A549 (cell line): ENCODE data around the gene C2CD4C. TPM values are rescaled to one million over a fixed set of nuclear protein-coding genes. Genes with fewer than 3 reads are reported as not detected.
"Not testable (repeated sequence)": the region's sequence is repeated elsewhere in the genome, so short reads cannot be mapped to it uniquely, and the experiment has no call there.

ENCODE experiments used
- ATAC-seq, 2 experiments: fragments of 200-7000 bp in 1 of 2; fragments of >200 bp in 1 of 2; cut with Nextera tagmentation in 1 of 2; cut with Tn5 transposase in 1 of 2; 3 replicates each; pipeline versions ENCODE4 v1.8.0 to v1.9.1; 2018 to 2020; ENCODE audit warnings: mild to moderate bottlenecking in 1 of 2, moderate library complexity in 1 of 2
- CTCF ChIA-PET: fragments of 300-600 bp; sonication (Branson Sonifier 250); formaldehyde crosslinking; extraction: SDS; loops from one replicate; lab custom pipeline; 2021; ENCODE audit warnings: antibody characterized with exemption, inconsistent platforms; lab: Yijun Ruan, JAX
- POLR2A ChIA-PET: fragments of 350-600 bp; formaldehyde crosslinking; extraction: SDS; loops from one replicate; lab custom pipeline; 2021; ENCODE audit warnings: antibody characterized with exemption, inconsistent platforms; lab: Yijun Ruan, JAX
- DNase-seq, 2 experiments: peaks; one replicate each; pipeline versions ENCODE4 v3.0.0 to v3.0.0-alpha.2; 2011 to 2016; ENCODE audit warnings: low read depth in 1 of 2, low spot score in 1 of 2
- FAIRE-seq: peaks from 2 replicates; lab custom pipeline; 2011; peaks lifted over from hg19 to GRCh38; lab: Jason Lieb, UNC
- H3K27ac ChIP-seq, 2 experiments: fragments of >200 bp; sonication (Bioruptor Twin); formaldehyde crosslinking; 3 replicates each; pipeline ENCODE4 v1.5.1; 2016 to 2017
- H3K4me1 ChIP-seq: fragments of >200 bp; sonication (Bioruptor Twin); formaldehyde crosslinking; 3 replicates; pipeline ENCODE4 v1.6.1; 2016
- H3K4me2 ChIP-seq: fragments of >200 bp; sonication (Bioruptor Twin); formaldehyde crosslinking; 3 replicates; pipeline ENCODE4 v1.6.1; 2016
- H3K4me3 ChIP-seq: fragments of >200 bp; sonication (Bioruptor Twin); formaldehyde crosslinking; 3 replicates; pipeline ENCODE4 v1.5.1; 2016
- H3K9me3 ChIP-seq: fragments of >200 bp; sonication (Bioruptor Twin); formaldehyde crosslinking; 3 replicates; pipeline ENCODE4 v1.6.1; 2016
- BHLHE40 ChIP-seq: IDR thresholded peaks from 2 replicates; pipeline ENCODE4 v1.6.1; 2012; ENCODE audit warnings: low read depth, low read length, inconsistent platforms
- EHF ChIP-seq: fragments of 250-450 bp; sonication (Bioruptor Pico); IDR thresholded peaks from 2 replicates; pipeline ENCODE4 v1.5.0; 2020; ENCODE audit warnings: mild to moderate bottlenecking
- EHMT2 ChIP-seq: fragments of 200-600 bp; sonication (generic); IDR thresholded peaks from 2 replicates; pipeline ENCODE4 v1.6.1; 2016; ENCODE audit warnings: antibody characterized with exemption, low read depth, mild to moderate bottlenecking, moderate library complexity
- HOXB13 ChIP-seq: fragments of 250-450 bp; sonication (Bioruptor Pico); IDR thresholded peaks from 2 replicates; pipeline ENCODE4 v1.5.0; 2020; ENCODE audit warnings: low read depth, mild to moderate bottlenecking, moderate library complexity
- HOXB5 ChIP-seq: fragments of 250-450 bp; sonication (Bioruptor Pico); IDR thresholded peaks from 2 replicates; pipeline ENCODE4 v1.5.0; 2020; ENCODE audit warnings: mild to moderate bottlenecking, moderate library complexity
- JUN ChIP-seq, 2 experiments: fragments of >200 bp; sonication (Bioruptor Twin); formaldehyde crosslinking; IDR thresholded peaks; 2 replicates in 1 of 2; 3 replicates in 1 of 2; pipeline ENCODE4 v1.6.1; 2016 to 2017
- KDM1A ChIP-seq: fragments of 200-600 bp; sonication (generic); IDR thresholded peaks from 2 replicates; pipeline ENCODE4 v1.6.1; 2016; ENCODE audit warnings: low read depth, mild to moderate bottlenecking
- MAFK ChIP-seq: fragments of 450-650 bp; IDR thresholded peaks from 2 replicates; pipeline ENCODE4 v1.6.1; 2014; ENCODE audit not compliant: partially characterized antibody
- MYC ChIP-seq: IDR thresholded peaks from 2 replicates; pipeline ENCODE4 v1.6.1; 2012; ENCODE audit warnings: mild to moderate bottlenecking, inconsistent platforms, low read length, improper control_type of control experiment, borderline replicate concordance
- NFE2L2 ChIP-seq: fragments of 150-350 bp; conservative IDR thresholded peaks from 2 replicates; pipeline ENCODE4 v1.6.1; 2014; ENCODE audit warnings: low read length
- NPAS2 ChIP-seq: fragments of 250-450 bp; sonication (Bioruptor Pico); IDR thresholded peaks from 2 replicates; pipeline ENCODE4 v1.8.0; 2022; ENCODE audit warnings: mild to moderate bottlenecking, moderate library complexity, borderline replicate concordance
- PHF8 ChIP-seq: fragments of 200-600 bp; sonication (generic); IDR thresholded peaks from 2 replicates; pipeline ENCODE4 v1.6.1; 2016; ENCODE audit warnings: low read depth, mild to moderate bottlenecking, antibody characterized with exemption, moderate library complexity, borderline replicate concordance
- RARB ChIP-seq: fragments of 250-450 bp; sonication (Bioruptor Pico); IDR thresholded peaks from 2 replicates; pipeline ENCODE4 v1.8.0; 2021; ENCODE audit warnings: mild to moderate bottlenecking, moderate library complexity
- REST ChIP-seq: fragments of 200-600 bp; sonication (generic); IDR thresholded peaks from 2 replicates; pipeline ENCODE4 v1.6.1; 2016; ENCODE audit warnings: antibody characterized with exemption, mild to moderate bottlenecking, moderate library complexity
- RFX5 ChIP-seq: fragments of 450-650 bp; IDR thresholded peaks from 2 replicates; pipeline ENCODE4 v1.7.1; 2014; ENCODE audit warnings: antibody characterized with exemption, mild to moderate bottlenecking, moderate library complexity
- SREBF2 ChIP-seq: fragments of 450-650 bp; IDR thresholded peaks from 2 replicates; pipeline ENCODE4 v1.6.1; 2014; ENCODE audit warnings: mild to moderate bottlenecking, moderate library complexity
- ZC3H11A ChIP-seq: fragments of 450-650 bp; IDR thresholded peaks from 2 replicates; pipeline ENCODE4 v1.6.1; 2014; ENCODE audit warnings: antibody characterized with exemption, mild to moderate bottlenecking
- ZNF302 ChIP-seq: fragments of 250-450 bp; sonication (Bioruptor Pico); IDR thresholded peaks from 2 replicates; pipeline ENCODE4 v1.9.0; 2021; ENCODE audit warnings: inconsistent platforms, mild to moderate bottlenecking, moderate library complexity
- ZSCAN20 ChIP-seq: fragments of 250-450 bp; sonication (Bioruptor Pico); IDR thresholded peaks from 2 replicates; pipeline ENCODE4 v1.8.0; 2022; ENCODE audit warnings: mild to moderate bottlenecking, moderate library complexity
- whole genome bisulfite sequencing: methylation state at CpG from one replicate; pipeline ENCODE4 v1.1.6; 2017; ENCODE audit errors: missing lambda C conversion rate; 5-methylcytosine and 5-hydroxymethylcytosine counted together
- polyA plus RNA-seq, 4 experiments: library from polyadenylated mRNA; depleted of rRNA in 3 of 4; stranded (reverse); fragments of >200 nt; fragmentation: RNase III in 1 of 4; extraction: RNeasy Plus Mini Kit Qiagen cat#74134 plus additional on column Dnase treatment in 1 of 4; gene quantifications; 2 replicates in 3 of 4; 3 replicates in 1 of 4; pipeline ENCODE4 v1.2.3, GENCODE V29; 2011 to 2017
- TF ChIP-seq, protein P1 (sequence below): fragments of 150-350 bp; IDR thresholded peaks from 2 replicates; pipeline ENCODE4 v1.6.1; 2014; ENCODE audit warnings: low read depth, mild to moderate bottlenecking, low read length

Gene C2CD4C
- polyA plus RNA-seq, 2 of the 4 experiments (the other 2 are of a cell fraction) = 0.21 to 0.71 TPM

- H3K4me3 ChIP-seq = no peak overlapping the region
- FAIRE-seq = no peak
- no peaks in the 10 kb centered on the region; the same call in 2 of the 3 replicates for H3K9me3 ChIP-seq
- TF ChIP-seq ZC3H11A (no peak), BHLHE40 (no peak), RFX5 (no peak), HOXB5 (no peak), NFE2L2 (no peak), EHF (no peak), ZNF302 (no peak), SREBF2 (no peak), EHMT2 (no peak), KDM1A (no peak), NPAS2 (CRISPR knock-in tag) (no peak), JUN (IDR thresholded peaks at IDR 0.05) (no peak), MYC (no peak), ZSCAN20 (no peak), REST (no peak), PHF8 (no peak), HOXB13 (CRISPR knock-in tag) (no peak), MAFK (no peak), RARB (no peak)
- TF ChIP-seq, protein P1, sequence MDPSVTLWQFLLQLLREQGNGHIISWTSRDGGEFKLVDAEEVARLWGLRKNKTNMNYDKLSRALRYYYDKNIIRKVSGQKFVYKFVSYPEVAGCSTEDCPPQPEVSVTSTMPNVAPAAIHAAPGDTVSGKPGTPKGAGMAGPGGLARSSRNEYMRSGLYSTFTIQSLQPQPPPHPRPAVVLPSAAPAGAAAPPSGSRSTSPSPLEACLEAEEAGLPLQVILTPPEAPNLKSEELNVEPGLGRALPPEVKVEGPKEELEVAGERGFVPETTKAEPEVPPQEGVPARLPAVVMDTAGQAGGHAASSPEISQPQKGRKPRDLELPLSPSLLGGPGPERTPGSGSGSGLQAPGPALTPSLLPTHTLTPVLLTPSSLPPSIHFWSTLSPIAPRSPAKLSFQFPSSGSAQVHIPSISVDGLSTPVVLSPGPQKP = no peak
- no peak for ATAC-seq
- no peak for DNase-seq
- no peak overlapping the region for H3K27ac ChIP-seq
- no peak overlapping the region for H3K4me2 ChIP-seq
- POLR2A ChIA-PET = no interaction called here
- no peaks in the 10 kb centered on the region for H3K4me1 ChIP-seq
- WGBS = 77% methylated on average over 5 of the region's 5 CpGs
- CTCF ChIA-PET = no interaction called here
Measured at GRCh38 chr19:395467-395866, 13.5 kb downstream of the C2CD4C start.

DNA sequence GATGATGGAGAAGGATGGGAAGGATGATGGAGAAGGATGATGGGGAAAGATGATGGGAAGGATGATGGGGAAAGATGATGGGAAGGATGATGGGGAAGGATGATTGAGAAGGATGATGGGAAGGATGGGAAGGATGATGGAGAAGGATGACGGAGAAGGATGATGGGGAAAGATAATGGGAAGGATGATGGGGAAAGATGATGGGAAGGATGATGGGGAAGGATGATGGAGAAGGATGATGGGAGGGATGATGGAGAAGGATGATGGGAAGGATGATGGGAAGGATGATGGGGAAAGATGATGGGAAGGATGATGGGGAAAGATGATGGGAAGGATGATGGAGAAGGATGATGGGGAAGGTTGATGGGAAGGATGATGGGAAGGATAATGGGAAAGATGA, 14.1 kb downstream of the C2CD4C start:
- POLR2A ChIA-PET, H3K4me3 ChIP-seq, FAIRE-seq, CTCF ChIA-PET, H3K9me3 ChIP-seq, ATAC-seq, H3K4me1 ChIP-seq, DNase-seq, H3K4me2 ChIP-seq, H3K27ac ChIP-seq: not testable (repeated sequence)
- 14% methylated on average over 1 of the region's 1 CpG for whole genome bisulfite sequencing

DNA sequence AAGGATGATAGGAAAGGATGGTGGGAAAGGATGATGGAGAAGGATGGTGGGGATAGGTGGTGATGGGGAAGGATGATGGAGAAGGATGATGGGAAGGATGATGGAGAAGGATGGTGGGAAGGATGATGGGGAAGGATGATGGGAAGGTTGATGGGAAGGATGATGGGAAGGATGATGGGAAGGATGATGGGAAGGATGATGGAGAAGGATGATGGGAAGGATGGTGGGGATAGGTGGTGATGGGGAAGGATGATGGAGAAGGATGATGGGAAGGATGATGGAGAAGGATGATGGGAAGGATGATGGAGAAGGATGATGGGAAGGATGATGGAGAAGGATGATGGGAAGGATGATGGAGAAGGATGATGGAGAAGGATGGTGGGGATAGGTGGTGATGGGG, 15.4 kb downstream of the C2CD4C start:
- DNase-seq, H3K4me2 ChIP-seq, CTCF ChIA-PET, ATAC-seq, H3K4me3 ChIP-seq, POLR2A ChIA-PET, H3K27ac ChIP-seq, H3K9me3 ChIP-seq, H3K4me1 ChIP-seq, FAIRE-seq: not testable (repeated sequence)
